NCI-H526 treated with DMSO at 0.1 percent for 48 hours (cell line): ENCODE data around the gene NPFFR1.

Source experiments
- DNase-seq: peaks from one replicate; lab custom pipeline; 2025; lab: John Stamatoyannopoulos, UW

Gene NPFFR1

GRCh38 chr10:70283445-70284399 is at the start of gene NPFFR1:
NPFFR1 (minus strand) TSS chr10:70284004; CDS start chr10:70283676, 328 bp downstream.
- DNase-seq, result no peak

- no peak for DNase-seq
Observed at GRCh38 chr10:70333268-70333667, 49.5 kb upstream of the NPFFR1 start.

- no peak for DNase-seq
Observed at GRCh38 chr10:70331486-70332268, 47.9 kb upstream of the NPFFR1 start.

GRCh38 chr10:70331160-70331485 is 47.3 kb upstream of the NPFFR1 start:
- DNase-seq, result no peak

- no peak for DNase-seq
Observed at GRCh38 chr10:70330671-70331070, 46.9 kb upstream of the NPFFR1 start.

- DNase-seq, result no peak
Observed at GRCh38 chr10:70328967-70329366, 45.2 kb upstream of the NPFFR1 start.

- DNase-seq, result no peak
Observed at GRCh38 chr10:70328018-70328417, 44.2 kb upstream of the NPFFR1 start.

GRCh38 chr10:70324951-70325781 is 41.4 kb upstream of the NPFFR1 start:
- DNase-seq, result no peak

- no peak for DNase-seq
Observed at GRCh38 chr10:70324339-70324861, 40.6 kb upstream of the NPFFR1 start.

GRCh38 chr10:70323697-70324338 is 40.0 kb upstream of the NPFFR1 start:
- DNase-seq, result no peak

GRCh38 chr10:70323138-70323696 is 39.4 kb upstream of the NPFFR1 start:
- DNase-seq, result no peak

- no peak for DNase-seq
Observed at GRCh38 chr10:70321897-70322890, 38.4 kb upstream of the NPFFR1 start.

- no peak for DNase-seq
Observed at GRCh38 chr10:70321233-70321632, 37.4 kb upstream of the NPFFR1 start.

GRCh38 chr10:70320751-70321150 is 36.9 kb upstream of the NPFFR1 start:
- DNase-seq, result no peak

GRCh38 chr10:70319824-70320223 is 36.0 kb upstream of the NPFFR1 start:
- no peak for DNase-seq

- DNase-seq, result no peak
Observed at GRCh38 chr10:70319183-70319582, 35.4 kb upstream of the NPFFR1 start.

- DNase-seq, result no peak
Observed at GRCh38 chr10:70317943-70318318, 34.1 kb upstream of the NPFFR1 start.

- no peak for DNase-seq
Observed at GRCh38 chr10:70317272-70317942, 33.6 kb upstream of the NPFFR1 start.

GRCh38 chr10:70315815-70316214 is 32.0 kb upstream of the NPFFR1 start:
- DNase-seq, result no peak
